Bronchial epithelial cell (primary cell): ENCODE data around the gene FRK. TPM values are rescaled to one million over a fixed set of nuclear protein-coding genes. Genes with fewer than 3 reads are reported as not detected.
"Not testable (repeated sequence)": the region's sequence is repeated elsewhere in the genome, so short reads cannot be mapped to it uniquely, and the experiment has no call there.

Experiments
- DNase-seq: peaks from one replicate; pipeline ENCODE4 v3.0.0-alpha.2; 2010; ENCODE audit warnings: low read depth
- FAIRE-seq: peaks from 2 replicates; lab custom pipeline; 2011; peaks lifted over from hg19 to GRCh38; lab: Jason Lieb, UNC
- H3K27me3 ChIP-seq: 2 replicates; pipeline ENCODE4 v1.5.1; 2011; ENCODE audit warnings: low read length; ENCODE audit not compliant: control insufficient read depth, insufficient read depth
- H3K36me3 ChIP-seq: 2 replicates; pipeline ENCODE4 v1.5.1; 2011; ENCODE audit warnings: low read length; ENCODE audit not compliant: control insufficient read depth, insufficient read depth
- H3K4me3 ChIP-seq: 2 replicates; pipeline ENCODE4 v1.5.1; 2011; ENCODE audit warnings: mild to moderate bottlenecking, low read depth, low read length, control low read depth
- total RNA-seq: library from RNA; depleted of rRNA; stranded (reverse); fragments of >200 nt; gene quantifications from 2 replicates; pipeline ENCODE4 v1.2.1, GENCODE V29; 2014
- TF ChIP-seq, protein P1 (sequence below): IDR thresholded peaks from 2 replicates; pipeline ENCODE4 v1.5.1; 2011; ENCODE audit warnings: mild to moderate bottlenecking, moderate library complexity, low read length, control low read depth, inconsistent platforms; ENCODE audit not compliant: insufficient read depth, severe bottlenecking

FRK gene
- total RNA-seq, 1 donor from 2014 or later, result 1.3 TPM

DNA sequence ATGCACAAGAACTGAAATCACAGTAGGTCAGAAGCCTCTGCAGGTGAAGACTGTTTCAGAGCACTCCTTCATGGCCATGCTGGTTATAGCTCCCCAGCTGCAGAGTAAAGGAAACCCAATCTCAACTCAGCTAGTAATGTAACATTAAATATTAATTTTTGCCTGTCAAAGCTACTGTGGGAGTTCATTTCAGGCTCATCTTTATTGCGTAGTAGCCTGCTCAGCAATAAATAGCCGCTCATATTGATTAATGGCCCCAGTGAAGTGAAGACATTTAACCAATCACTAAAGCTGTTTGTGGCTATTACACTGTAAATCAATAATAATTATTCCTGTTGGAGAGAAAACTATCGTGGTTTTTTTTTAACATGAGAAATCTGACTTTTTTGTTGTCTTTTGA, 101.7 kb downstream of the FRK start:
- Histone ChIP-seq H3K27me3 (no peaks in the 10 kb centered on the region), H3K4me3 (no peak overlapping the region), H3K36me3 (no peaks in the 10 kb centered on the region)
- TF ChIP-seq, protein P1, sequence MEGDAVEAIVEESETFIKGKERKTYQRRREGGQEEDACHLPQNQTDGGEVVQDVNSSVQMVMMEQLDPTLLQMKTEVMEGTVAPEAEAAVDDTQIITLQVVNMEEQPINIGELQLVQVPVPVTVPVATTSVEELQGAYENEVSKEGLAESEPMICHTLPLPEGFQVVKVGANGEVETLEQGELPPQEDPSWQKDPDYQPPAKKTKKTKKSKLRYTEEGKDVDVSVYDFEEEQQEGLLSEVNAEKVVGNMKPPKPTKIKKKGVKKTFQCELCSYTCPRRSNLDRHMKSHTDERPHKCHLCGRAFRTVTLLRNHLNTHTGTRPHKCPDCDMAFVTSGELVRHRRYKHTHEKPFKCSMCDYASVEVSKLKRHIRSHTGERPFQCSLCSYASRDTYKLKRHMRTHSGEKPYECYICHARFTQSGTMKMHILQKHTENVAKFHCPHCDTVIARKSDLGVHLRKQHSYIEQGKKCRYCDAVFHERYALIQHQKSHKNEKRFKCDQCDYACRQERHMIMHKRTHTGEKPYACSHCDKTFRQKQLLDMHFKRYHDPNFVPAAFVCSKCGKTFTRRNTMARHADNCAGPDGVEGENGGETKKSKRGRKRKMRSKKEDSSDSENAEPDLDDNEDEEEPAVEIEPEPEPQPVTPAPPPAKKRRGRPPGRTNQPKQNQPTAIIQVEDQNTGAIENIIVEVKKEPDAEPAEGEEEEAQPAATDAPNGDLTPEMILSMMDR, result no peak
- DNase-seq, result no peak
- no peak for FAIRE-seq

DNA sequence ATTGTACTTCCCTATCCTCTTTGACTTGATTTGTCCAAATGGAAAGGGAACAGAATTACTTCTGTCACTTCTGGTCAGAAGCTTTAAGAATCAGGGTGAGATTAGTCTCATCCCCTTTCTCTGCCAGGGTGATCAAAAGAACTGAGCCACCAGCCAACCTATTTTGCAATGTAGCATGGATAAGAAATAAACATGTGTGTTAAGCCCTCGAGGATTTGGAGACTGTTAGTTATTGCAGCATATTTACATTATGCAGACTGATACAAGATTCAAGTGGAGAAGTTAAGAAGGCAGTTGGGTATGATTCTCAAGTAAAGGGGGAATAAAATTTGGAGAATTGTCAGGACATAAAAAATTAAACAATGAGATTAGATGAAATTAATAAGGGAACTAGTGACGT, 106.0 kb downstream of the FRK start:
- TF ChIP-seq, protein P1, result no peak
- DNase-seq (no peak), FAIRE-seq (no peak)
- no peak overlapping the region for H3K4me3 ChIP-seq
- no peaks in the 10 kb centered on the region for H3K27me3 ChIP-seq
- H3K36me3 ChIP-seq, result no peaks in the 10 kb centered on the region

DNA sequence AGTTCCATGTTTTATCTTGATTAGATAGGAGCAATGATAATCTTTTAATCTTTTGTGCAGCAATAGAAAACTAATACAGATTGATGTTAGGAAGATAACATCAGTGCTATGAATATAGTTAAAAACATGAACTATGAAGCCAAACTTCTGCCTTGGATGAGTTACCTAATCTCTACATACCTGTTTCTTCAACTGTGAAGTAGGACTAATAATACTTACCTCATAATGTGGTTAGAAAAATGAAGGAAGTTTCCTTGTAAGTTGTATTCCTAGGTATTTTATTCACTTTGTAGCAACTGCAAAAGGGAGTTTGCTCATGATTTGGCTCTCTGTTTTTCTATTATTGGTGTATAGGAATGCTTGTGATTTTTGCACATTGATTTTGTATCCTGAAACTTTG, 111.9 kb downstream of the FRK start:
- DNase-seq (no peak), FAIRE-seq (no peak)
- Histone ChIP-seq H3K36me3 (peaks cover under 1% of the 10 kb centered on the region), H3K4me3 (no peak overlapping the region), H3K27me3 (no peaks in the 10 kb centered on the region)
- TF ChIP-seq, protein P1, result no peak

DNA sequence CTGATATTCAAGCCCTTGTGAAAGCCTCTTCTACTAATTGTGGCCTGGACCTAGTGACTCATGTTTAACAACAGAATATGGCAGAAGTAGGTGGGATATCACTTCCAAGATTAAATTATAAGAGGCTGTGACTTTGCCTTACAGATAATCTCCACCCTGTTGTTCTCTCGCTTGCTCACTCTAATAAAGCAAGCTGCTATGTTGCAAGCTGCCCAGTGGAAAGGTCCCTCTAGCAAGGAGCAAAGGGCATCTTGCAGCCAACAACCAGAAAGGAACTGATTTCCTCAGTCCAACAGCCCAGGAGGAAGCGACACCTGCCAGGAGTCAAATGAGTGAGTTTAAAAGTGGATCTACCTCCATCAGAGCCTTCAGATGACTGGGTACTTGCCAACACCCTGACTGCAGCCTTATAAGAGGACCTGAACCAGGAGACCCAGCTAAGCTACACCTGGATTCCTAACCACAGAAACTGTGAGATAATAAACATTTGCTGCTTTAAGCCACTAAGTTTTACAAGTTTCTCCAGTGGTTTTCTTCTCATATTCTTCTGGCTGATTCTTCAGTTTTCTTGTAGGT, 112.6 kb downstream of the FRK start:
- TF ChIP-seq, protein P1, result no peak
- DNase-seq, result no peak
- H3K36me3 ChIP-seq, result peaks cover 1% of the 10 kb centered on the region
- H3K27me3 ChIP-seq, result no peaks in the 10 kb centered on the region
- FAIRE-seq, result peak; percentile 7
- no peak overlapping the region for H3K4me3 ChIP-seq

DNA sequence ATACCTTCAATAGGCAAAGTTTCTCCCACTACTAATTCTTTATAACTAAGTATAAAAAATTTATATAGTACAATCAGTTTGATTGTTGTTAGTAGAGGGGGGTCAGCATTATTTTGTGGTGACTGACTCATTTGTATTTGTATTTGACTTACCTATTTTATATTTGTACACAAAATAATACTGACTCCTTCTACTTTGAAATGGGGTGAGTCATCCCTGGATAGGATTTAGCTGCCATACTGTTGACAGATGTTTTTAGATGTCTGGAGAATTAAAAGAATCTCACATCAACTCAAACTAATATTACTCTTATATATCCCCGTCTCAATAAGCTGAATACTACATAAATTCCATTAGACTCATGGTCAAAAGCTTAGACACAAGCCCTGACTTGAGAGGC, 114.9 kb downstream of the FRK start:
- H3K36me3 ChIP-seq, result peaks cover 1% of the 10 kb centered on the region
- FAIRE-seq, result no peak
- TF ChIP-seq, protein P1, result no peak
- H3K27me3 ChIP-seq, result no peaks in the 10 kb centered on the region
- peak; percentile 47 for DNase-seq
- H3K4me3 ChIP-seq, result no peak overlapping the region

DNA sequence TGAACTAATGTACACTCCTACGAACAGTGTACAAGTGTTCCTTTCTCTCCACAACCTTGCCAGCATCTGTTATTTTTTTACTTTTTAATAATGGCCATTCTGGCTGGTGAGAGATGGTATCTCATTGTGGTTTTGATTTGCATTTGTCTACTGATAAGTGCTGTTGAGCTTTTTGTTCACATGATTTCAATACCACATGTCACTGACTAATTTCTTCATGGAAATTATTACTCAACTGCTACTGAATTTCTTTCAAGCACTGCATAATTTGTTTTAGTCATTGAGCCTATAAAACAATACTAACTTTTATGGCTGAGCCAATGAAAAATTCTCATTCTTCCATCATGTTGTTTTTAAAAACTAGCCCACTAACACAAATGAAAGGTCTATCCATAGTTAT, 115.4 kb downstream of the FRK start:
- FAIRE-seq, result no peak
- peak; percentile 39 for DNase-seq
- H3K27me3 ChIP-seq, result no peaks in the 10 kb centered on the region
- H3K4me3 ChIP-seq, result no peak overlapping the region
- H3K36me3 ChIP-seq, result peaks cover 1% of the 10 kb centered on the region
- TF ChIP-seq, protein P1, result no peak

DNA sequence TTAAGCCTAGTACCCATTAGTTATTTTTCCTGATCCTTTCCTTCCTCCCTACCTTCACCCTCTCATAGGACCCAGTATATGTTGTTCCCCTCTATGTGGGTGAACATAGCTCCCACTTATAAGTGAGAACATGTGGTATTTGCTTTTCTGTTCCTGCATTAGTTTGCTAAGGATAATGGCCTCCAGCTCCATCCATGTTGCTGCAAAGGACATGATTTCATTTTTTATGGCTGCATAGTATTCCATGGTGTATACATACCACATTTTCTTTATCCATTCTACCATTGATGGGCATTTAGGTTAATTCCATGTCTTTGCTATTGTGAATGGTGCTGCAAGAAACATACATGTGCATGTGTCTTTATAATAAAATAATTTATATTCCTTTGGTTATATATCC, 115.9 kb downstream of the FRK start:
- not testable (repeated sequence) for H3K36me3 ChIP-seq, FAIRE-seq, H3K4me3 ChIP-seq, H3K27me3 ChIP-seq, DNase-seq

DNA sequence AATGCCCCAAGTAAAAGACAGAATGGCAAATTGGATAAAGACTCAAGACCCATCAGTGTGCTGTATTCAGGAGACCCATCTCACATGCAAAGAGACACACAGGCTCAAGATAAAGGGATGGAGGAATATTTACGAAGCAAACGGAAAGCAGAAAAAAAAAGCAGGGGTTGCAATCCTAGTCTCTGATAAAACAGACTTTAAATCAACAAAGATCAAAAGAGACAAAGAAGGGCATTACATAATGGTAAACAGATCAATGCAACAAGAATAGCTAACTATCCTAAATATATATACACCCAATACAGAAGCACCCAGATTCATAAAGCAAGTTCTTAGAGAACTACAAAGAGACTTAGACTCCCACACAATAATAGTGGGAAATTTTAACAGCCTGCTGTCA, 123.2 kb downstream of the FRK start:
- FAIRE-seq, DNase-seq, H3K4me3 ChIP-seq, H3K36me3 ChIP-seq, H3K27me3 ChIP-seq: not testable (repeated sequence)
